Astrocyte (in vitro differentiated cells and primary cell): ENCODE data around the gene MYMK.

Experiments used
- CTCF ChIP-seq: IDR thresholded peaks from 2 replicates; pipeline ENCODE4 v1.5.1; 2011; ENCODE audit warnings: low read depth, mild to moderate bottlenecking, inconsistent platforms, low read length, moderate library complexity; ENCODE audit not compliant: insufficient read depth
- EZH2 ChIP-seq: IDR thresholded peaks from 2 replicates; pipeline ENCODE4 v1.6.1; 2012; ENCODE audit warnings: mild to moderate bottlenecking, low read length, inconsistent platforms; ENCODE audit not compliant: insufficient read depth

- no peak for TF ChIP-seq CTCF
- TF ChIP-seq EZH2, result no peak
These were observed 43.4 kb upstream of the MYMK start for GRCh38 chr9:133568186-133568585.
